Measurements from ENCODE around the gene CCDC170. TPM values are rescaled to one million over a fixed set of nuclear protein-coding genes. Genes with fewer than 3 reads are reported as not detected.

The CCDC170 gene
- polyA plus RNA-seq, 1 of the 3 experiments (the other 2 are of a cell fraction): not detected

DNA sequence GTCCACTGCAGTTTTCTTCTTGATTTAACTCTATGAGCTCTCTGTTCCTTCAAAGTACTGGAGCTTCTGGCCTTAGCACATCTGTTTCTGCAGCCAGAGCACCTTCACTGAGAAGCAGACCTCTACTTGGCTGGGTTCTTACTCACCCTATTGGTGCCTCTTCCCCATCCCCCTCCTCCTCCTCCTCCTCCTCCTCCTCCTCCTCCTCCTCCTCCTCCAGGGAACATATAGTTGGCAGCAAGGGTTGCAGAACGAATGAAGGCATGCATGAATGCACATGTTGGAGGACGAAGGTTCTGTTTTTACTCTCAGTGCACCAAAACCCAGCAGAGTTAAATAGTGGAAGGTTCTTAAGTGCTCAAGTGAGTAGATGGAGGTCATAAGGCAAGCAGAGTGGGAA is 172.7 kb downstream of the CCDC170 start:
- WGBS (ENCODE audit: low lambda C conversion rate): 11% methylated on average over 2 of the region's 2 CpGs
- no peak overlapping the region for H3K9ac ChIP-seq
- no peaks in the 10 kb centered on the region for H3F3A ChIP-seq (replicated peaks; ENCODE audit: insufficient read depth)
- H2AFZ ChIP-seq (ENCODE audit: low read depth): no peak overlapping the region
- POLR2A ChIA-PET: no interaction called here
- H3K27me3 ChIP-seq (ENCODE audit: insufficient read depth): no peaks in the 10 kb centered on the region
- no peaks in the 10 kb centered on the region for H3K4me1 ChIP-seq (ENCODE audit: control insufficient read depth in 1 of 2, insufficient read depth in 2 of 2, low read depth in 1 of 2, low read length in 1 of 2)
- H3K4me3 ChIP-seq (ENCODE audit: low read depth in 2 of 2, low read length in 1 of 2): no peak overlapping the region
- CTCF ChIA-PET: interaction anchor here (2.7 kb wide), 1 partner anchor 10 kb away, joined by 8 read pairs; no protein-coding TSS in a partner anchor
- no peak for DNase-seq
- no peaks in the 10 kb centered on the region for H3K9me3 ChIP-seq
- no peak overlapping the region for H3K27ac ChIP-seq (ENCODE audit: low read depth in 2 of 2, low read length in 1 of 2)
- no peaks in the 10 kb centered on the region for H3K79me2 ChIP-seq (ENCODE audit: insufficient read depth)
- H3K36me3 ChIP-seq (replicated peaks in 1 of 2; ENCODE audit: control insufficient read depth in 1 of 2, insufficient read depth in 2 of 2, low read length in 1 of 2): no peaks in the 10 kb centered on the region
- H3K4me2 ChIP-seq: no peak overlapping the region
- H4K20me1 ChIP-seq (ENCODE audit: insufficient read depth): no peaks in the 10 kb centered on the region
- TF ChIP-seq MXI1 (IDR thresholded peaks at IDR 0.05; ENCODE audit: low read depth, low read length): no peak
- TF ChIP-seq RFX5 (IDR thresholded peaks at IDR 0.05; ENCODE audit: low read length): no peak
- no peak for TF ChIP-seq RXRA (IDR thresholded peaks at IDR 0.05; ENCODE audit: borderline replicate concordance, low read depth)
- no peak for TF ChIP-seq CHD2 (IDR thresholded peaks at IDR 0.05; ENCODE audit: low read length, partially characterized antibody)
- TF ChIP-seq TAF1 (IDR thresholded peaks at IDR 0.05; ENCODE audit: borderline replicate concordance, low read depth, low read length): no peak
- no peak for TF ChIP-seq SMC3 (IDR thresholded peaks at IDR 0.05; ENCODE audit: low read depth, low read length)
- no peaks in the 10 kb centered on the region for H3K9me2 ChIP-seq

DNA sequence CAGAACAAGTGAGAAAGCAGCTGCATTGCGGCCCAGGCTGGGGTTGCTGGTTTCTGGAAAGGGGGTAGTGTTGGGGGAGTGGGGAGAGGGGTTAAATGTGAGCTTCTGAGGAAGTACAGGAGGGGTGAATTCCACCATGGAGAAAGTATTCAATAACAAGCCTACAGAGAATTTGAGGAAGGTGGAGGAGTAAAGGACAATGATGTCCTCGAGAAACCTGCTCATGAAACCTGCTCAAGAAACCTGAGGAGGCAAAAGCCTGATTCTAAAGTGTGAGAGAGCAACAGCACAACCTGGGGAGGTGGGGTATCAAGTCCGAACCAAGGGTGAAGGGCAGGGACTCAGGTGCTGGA is 175.4 kb downstream of the CCDC170 start:
- Histone ChIP-seq H3K27me3 (ENCODE audit: insufficient read depth) (no peaks in the 10 kb centered on the region), H3K9ac (no peak overlapping the region), H4K20me1 (ENCODE audit: insufficient read depth) (no peaks in the 10 kb centered on the region), H2AFZ (ENCODE audit: low read depth) (no peak overlapping the region), H3K4me2 (no peak overlapping the region), H3K9me3 (no peaks in the 10 kb centered on the region), H3K4me1 (ENCODE audit: control insufficient read depth in 1 of 2, insufficient read depth in 2 of 2, low read depth in 1 of 2, low read length in 1 of 2) (no peaks in the 10 kb centered on the region), H3K27ac (ENCODE audit: low read depth in 2 of 2, low read length in 1 of 2) (no peak overlapping the region), H3K4me3 (ENCODE audit: low read depth in 2 of 2, low read length in 1 of 2) (no peak overlapping the region), H3K79me2 (ENCODE audit: insufficient read depth) (no peaks in the 10 kb centered on the region), H3K36me3 (replicated peaks in 1 of 2; ENCODE audit: control insufficient read depth in 1 of 2, insufficient read depth in 2 of 2, low read length in 1 of 2) (no peaks in the 10 kb centered on the region), H3K9me2 (no peaks in the 10 kb centered on the region), H3F3A (replicated peaks; ENCODE audit: insufficient read depth) (no peaks in the 10 kb centered on the region)
- POLR2A ChIA-PET: no interaction called here
- CTCF ChIA-PET: no interaction called here
- WGBS (ENCODE audit: low lambda C conversion rate): 28% methylated on average over 3 of the region's 3 CpGs
- TF ChIP-seq MEF2A (IDR thresholded peaks at IDR 0.05; ENCODE audit: borderline replicate concordance, low read depth) (no peak), GATA2 (CRISPR knock-in tag; IDR thresholded peaks at IDR 0.05) (no peak)
- DNase-seq: no peak

DNA sequence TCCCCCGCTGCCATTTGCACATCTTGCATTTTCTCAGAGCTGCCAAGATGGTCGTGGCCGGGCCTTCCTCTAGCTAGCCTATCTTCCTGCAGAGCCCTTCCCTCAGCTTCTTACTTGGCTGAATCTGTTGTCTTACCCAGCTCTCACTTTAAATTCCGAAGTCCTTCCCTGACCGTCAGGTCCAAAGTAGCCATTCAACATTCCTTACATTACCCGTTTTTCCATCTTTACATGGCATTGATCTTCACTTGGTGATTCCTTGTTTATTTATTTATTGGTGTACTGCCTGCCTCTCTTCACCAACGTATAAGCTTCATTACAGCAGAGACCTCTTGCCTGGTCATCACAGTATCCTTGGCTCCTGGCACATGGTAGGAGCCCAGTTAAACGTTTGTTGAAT is 176.3 kb downstream of the CCDC170 start:
- 40% methylated on average over 8 of the region's 8 CpGs for WGBS (ENCODE audit: low lambda C conversion rate)
- H3K36me3 ChIP-seq (replicated peaks in 1 of 2; ENCODE audit: control insufficient read depth in 1 of 2, insufficient read depth in 2 of 2, low read length in 1 of 2): no peaks in the 10 kb centered on the region
- no peak overlapping the region for H3K4me3 ChIP-seq (ENCODE audit: low read depth in 2 of 2, low read length in 1 of 2)
- H2AFZ ChIP-seq (ENCODE audit: low read depth): no peak overlapping the region
- H4K20me1 ChIP-seq (ENCODE audit: insufficient read depth): no peaks in the 10 kb centered on the region
- no peaks in the 10 kb centered on the region for H3K79me2 ChIP-seq (ENCODE audit: insufficient read depth)
- no peak overlapping the region for H3K27ac ChIP-seq (ENCODE audit: low read depth in 2 of 2, low read length in 1 of 2)
- no peak overlapping the region for H3K4me2 ChIP-seq
- DNase-seq: no peak
- H3F3A ChIP-seq (replicated peaks; ENCODE audit: insufficient read depth): no peaks in the 10 kb centered on the region
- ChIA-PET CTCF (no interaction called here), POLR2A (no interaction called here)
- H3K4me1 ChIP-seq (ENCODE audit: control insufficient read depth in 1 of 2, insufficient read depth in 2 of 2, low read depth in 1 of 2, low read length in 1 of 2): no peaks in the 10 kb centered on the region
- H3K9ac ChIP-seq: no peak overlapping the region
- no peaks in the 10 kb centered on the region for H3K27me3 ChIP-seq (ENCODE audit: insufficient read depth)
- TF ChIP-seq EZH2phosphoT487 (IDR thresholded peaks at IDR 0.05; ENCODE audit: borderline replicate concordance, low read depth): no peak
- TF ChIP-seq, protein P1, sequence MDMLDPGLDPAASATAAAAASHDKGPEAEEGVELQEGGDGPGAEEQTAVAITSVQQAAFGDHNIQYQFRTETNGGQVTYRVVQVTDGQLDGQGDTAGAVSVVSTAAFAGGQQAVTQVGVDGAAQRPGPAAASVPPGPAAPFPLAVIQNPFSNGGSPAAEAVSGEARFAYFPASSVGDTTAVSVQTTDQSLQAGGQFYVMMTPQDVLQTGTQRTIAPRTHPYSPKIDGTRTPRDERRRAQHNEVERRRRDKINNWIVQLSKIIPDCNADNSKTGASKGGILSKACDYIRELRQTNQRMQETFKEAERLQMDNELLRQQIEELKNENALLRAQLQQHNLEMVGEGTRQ (IDR thresholded peaks at IDR 0.05; ENCODE audit: borderline replicate concordance, low read depth, low read length): no peak
- TF ChIP-seq GATA2 (CRISPR knock-in tag; IDR thresholded peaks at IDR 0.05): no peak
- TF ChIP-seq, protein P2, sequence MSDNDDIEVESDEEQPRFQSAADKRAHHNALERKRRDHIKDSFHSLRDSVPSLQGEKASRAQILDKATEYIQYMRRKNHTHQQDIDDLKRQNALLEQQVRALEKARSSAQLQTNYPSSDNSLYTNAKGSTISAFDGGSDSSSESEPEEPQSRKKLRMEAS (IDR thresholded peaks at IDR 0.05; ENCODE audit: low read depth): no peak
- TF ChIP-seq EP300 (IDR thresholded peaks at IDR 0.05; ENCODE audit: borderline replicate concordance in 1 of 2, low read depth in 1 of 2, low read length in 1 of 2): no peak
- TF ChIP-seq JUND (IDR thresholded peaks at IDR 0.05): no peak
- TF ChIP-seq YY1 (IDR thresholded peaks at IDR 0.05; ENCODE audit: low read depth): no peak
- no peak for TF ChIP-seq GABPA (IDR thresholded peaks at IDR 0.05; ENCODE audit: low read depth)
- no peak for TF ChIP-seq FOXM1 (IDR thresholded peaks at IDR 0.05; ENCODE audit: low read depth)
- no peak for TF ChIP-seq CHD2 (IDR thresholded peaks at IDR 0.05; ENCODE audit: low read length, partially characterized antibody)
- no peaks in the 10 kb centered on the region for H3K9me3 ChIP-seq
- no peaks in the 10 kb centered on the region for H3K9me2 ChIP-seq
